AG04450 (cell line): Measurements from ENCODE around the gene ZNF608. TPM values are rescaled to one million over a fixed set of nuclear protein-coding genes. Genes with fewer than 3 reads are reported as not detected.

Experiments
- CTCF ChIA-PET: fragments of 300-600, 350-600 bp; formaldehyde crosslinking; extraction: SDS; loops from one replicate; lab custom pipeline; 2022; ENCODE audit warnings: antibody characterized with exemption, inconsistent platforms; lab: Charles Lee
- POLR2A ChIA-PET: fragments of 350-600 bp; formaldehyde crosslinking; extraction: SDS; loops from one replicate; lab custom pipeline; 2021; ENCODE audit warnings: antibody characterized with exemption, inconsistent platforms; lab: Yijun Ruan, JAX
- DNase-seq: peaks from one replicate; pipeline ENCODE4 v3.0.0-alpha.2; 2011; ENCODE audit warnings: low read depth, low spot score
- H3K27ac ChIP-seq: one replicate; pipeline ENCODE4 v1.5.1; 2012; ENCODE audit warnings: low read depth, low read length, control low read depth
- H3K27me3 ChIP-seq: one replicate; pipeline ENCODE4 v1.6.0; 2012; ENCODE audit warnings: low read length; ENCODE audit not compliant: control insufficient read depth, insufficient read depth
- H3K4me3 ChIP-seq: 2 replicates; pipeline ENCODE4 v1.5.1; 2011; ENCODE audit warnings: mild to moderate bottlenecking, low read depth, low read length, control low read depth
- H3K9me3 ChIP-seq: 2 replicates; pipeline ENCODE4 v1.5.1; 2012; ENCODE audit warnings: low read length; ENCODE audit not compliant: control insufficient read depth, insufficient read depth
- CTCF ChIP-seq: IDR thresholded peaks from 2 replicates; pipeline ENCODE4 v1.5.1; 2011; ENCODE audit warnings: low read depth, low read length, control low read depth, inconsistent platforms
- polyA plus RNA-seq: library from polyadenylated mRNA; depleted of rRNA; stranded (reverse); fragments of >200 nt; gene quantifications from 2 replicates; pipeline ENCODE4 v1.2.3, GENCODE V29; 2011

Gene ZNF608
- polyA plus RNA-seq, 1 experiment: 13.0 TPM

- POLR2A ChIA-PET: interaction anchor here (0.6 to 3.1 kb wide), 8 partner anchors 13 to 737 kb away, joined by 3 to 16 read pairs (median 4); no protein-coding TSS in a partner anchor
- CTCF ChIA-PET: interaction anchor here (0.6 to 2.4 kb wide), 7 partner anchors 171 to 1087 kb away, joined by 3 to 6 read pairs (median 4); no protein-coding TSS in a partner anchor
- H3K27ac ChIP-seq: peak overlapping the region; percentile 88
- DNase-seq: no peak
- H3K27me3 ChIP-seq: no peaks in the 10 kb centered on the region
- no peaks in the 10 kb centered on the region for H3K9me3 ChIP-seq
- TF ChIP-seq CTCF: no peak
- H3K4me3 ChIP-seq: peak overlapping the region; percentile 77
Observed at GRCh38 chr5:124747791-124748686, 1.6 kb upstream of the ZNF608 start.

GRCh38 chr5:124746916-124747790 lies 714 bp upstream of the ZNF608 start:
- TF ChIP-seq CTCF: no peak
- peak overlapping the region; percentile 77 for H3K4me3 ChIP-seq
- H3K27ac ChIP-seq: peak overlapping the region; percentile 88
- POLR2A ChIA-PET: interaction anchor here (0.7 to 3.1 kb wide), 8 partner anchors 12 to 738 kb away, joined by 3 to 16 read pairs (median 6); no protein-coding TSS in a partner anchor
- H3K9me3 ChIP-seq: no peaks in the 10 kb centered on the region
- no peaks in the 10 kb centered on the region for H3K27me3 ChIP-seq
- DNase-seq: peak; percentile 84
- CTCF ChIA-PET: interaction anchor here (0.6 to 2.4 kb wide), 3 partner anchors 173 to 1088 kb away, joined by 4 to 6 read pairs (median 4); no protein-coding TSS in a partner anchor

GRCh38 chr5:124745007-124745927 lies 1.2 kb downstream of the ZNF608 start:
- ChIA-PET CTCF (no interaction called here), POLR2A (interaction anchor here (1.0 kb wide), 1 partner anchor 47 kb away, joined by 3 read pairs; no protein-coding TSS in a partner anchor)
- H3K9me3 ChIP-seq: peaks cover 3% of the 10 kb centered on the region; the same call in 1 of the 2 replicates
- H3K4me3 ChIP-seq: peak overlapping the region; percentile 77
- no peak for TF ChIP-seq CTCF
- H3K27ac ChIP-seq: no peak overlapping the region
- H3K27me3 ChIP-seq: no peaks in the 10 kb centered on the region
- DNase-seq: no peak

GRCh38 chr5:124744170-124744971 lies 2.1 kb downstream of the ZNF608 start:
- POLR2A ChIA-PET: no interaction called here
- CTCF ChIA-PET: no interaction called here
- no peak for DNase-seq
- Histone ChIP-seq H3K27me3 (no peaks in the 10 kb centered on the region), H3K4me3 (peak overlapping the region; percentile 77), H3K27ac (no peak overlapping the region), H3K9me3 (peaks cover 3% of the 10 kb centered on the region; the same call in 1 of the 2 replicates)
- TF ChIP-seq CTCF: peak; percentile 25; the same call in 1 of the 2 replicates
